Measurements from ENCODE around the gene FBLN2. TPM values are rescaled to one million over a fixed set of nuclear protein-coding genes. Genes with fewer than 3 reads are reported as not detected.

Gene FBLN2
- total RNA-seq, 4 donors from 2014 or later: 130 to 244 (median 136) TPM

GRCh38 chr3:13572926-13573623 is 24.1 kb downstream of the FBLN2 start:
- no peak for DNase-seq (ENCODE audit: extremely low spot score)
- no peaks in the 10 kb centered on the region for H3K9me3 ChIP-seq
- H3K36me3 ChIP-seq: peaks cover 0 to 9% (median 4%) of the 10 kb centered on the region in 4 donors
- intact Hi-C loops (cut with DNase I): no loop called here
- H3K4me3 ChIP-seq: no peak overlapping the region
- no peak overlapping the region for H3K27ac ChIP-seq (replicated peaks in 1 of 4)
- TF ChIP-seq POLR2A (IDR thresholded peaks at IDR 0.05; ENCODE audit: low read depth) (no peak), CTCF (IDR thresholded peaks at IDR 0.05) (no peak), EP300 (IDR thresholded peaks at IDR 0.05) (no peak), POLR2AphosphoS5 (IDR thresholded peaks at IDR 0.05) (no peak)
- H3K4me1 ChIP-seq: peaks cover 0 to 32% (median 20%) of the 10 kb centered on the region in 4 donors
- peaks cover 0 to 15% (median 0%) of the 10 kb centered on the region in 4 donors for H3K27me3 ChIP-seq
- 91% methylated on average over 10 of the region's 11 CpGs for WGBS

GRCh38 chr3:13574083-13574797 is 25.3 kb downstream of the FBLN2 start:
- DNase-seq (ENCODE audit: extremely low spot score): no peak
- 93% methylated on average over 3 of the region's 18 CpGs for WGBS
- intact Hi-C loops (cut with DNase I): no loop called here
- peak overlapping the region in 1 of 4 donors; percentile 22 for H3K27ac ChIP-seq (replicated peaks in 1 of 4)
- H3K9me3 ChIP-seq: no peaks in the 10 kb centered on the region
- no peak overlapping the region for H3K4me3 ChIP-seq
- peaks cover 0 to 26% (median 15%) of the 10 kb centered on the region in 4 donors for H3K4me1 ChIP-seq
- H3K36me3 ChIP-seq: peaks cover 0 to 9% (median 4%) of the 10 kb centered on the region in 4 donors
- peaks cover 0 to 15% (median 0%) of the 10 kb centered on the region in 4 donors for H3K27me3 ChIP-seq
- TF ChIP-seq POLR2AphosphoS5 (IDR thresholded peaks at IDR 0.05) (no peak), CTCF (IDR thresholded peaks at IDR 0.05) (no peak), POLR2A (IDR thresholded peaks at IDR 0.05; ENCODE audit: low read depth) (no peak), EP300 (IDR thresholded peaks at IDR 0.05) (no peak)

- peaks cover 0 to 10% (median 0%) of the 10 kb centered on the region in 4 donors for H3K27me3 ChIP-seq
- peaks cover 0 to 23% (median 14%) of the 10 kb centered on the region in 4 donors for H3K4me1 ChIP-seq
- WGBS: 68% methylated on average over 13 of the region's 18 CpGs
- no peak for DNase-seq (ENCODE audit: extremely low spot score)
- H3K9me3 ChIP-seq: no peaks in the 10 kb centered on the region
- intact Hi-C loops (cut with DNase I): no loop called here
- H3K4me3 ChIP-seq: no peak overlapping the region
- peaks cover 0 to 9% (median 4%) of the 10 kb centered on the region in 4 donors for H3K36me3 ChIP-seq
- peak overlapping the region in 1 of 4 donors; percentile 22 for H3K27ac ChIP-seq (replicated peaks in 1 of 4)
- TF ChIP-seq EP300 (IDR thresholded peaks at IDR 0.05): no peak
- no peak for TF ChIP-seq CTCF (IDR thresholded peaks at IDR 0.05)
- no peak for TF ChIP-seq POLR2AphosphoS5 (IDR thresholded peaks at IDR 0.05)
- TF ChIP-seq POLR2A (IDR thresholded peaks at IDR 0.05; ENCODE audit: low read depth): no peak
Measured at GRCh38 chr3:13574798-13575451, 26.0 kb downstream of the FBLN2 start.

GRCh38 chr3:13575459-13576061 is 26.6 kb downstream of the FBLN2 start:
- H3K36me3 ChIP-seq: peaks cover 0 to 9% (median 4%) of the 10 kb centered on the region in 4 donors
- WGBS: 51% methylated on average over 6 of the region's 11 CpGs
- no peaks in the 10 kb centered on the region for H3K9me3 ChIP-seq
- TF ChIP-seq EP300 (IDR thresholded peaks at IDR 0.05): no peak
- TF ChIP-seq CTCF (IDR thresholded peaks at IDR 0.05): no peak
- TF ChIP-seq POLR2A (IDR thresholded peaks at IDR 0.05; ENCODE audit: low read depth): no peak
- TF ChIP-seq POLR2AphosphoS5 (IDR thresholded peaks at IDR 0.05): no peak
- no peak overlapping the region for H3K27ac ChIP-seq (replicated peaks in 1 of 4)
- intact Hi-C loops (cut with DNase I): no loop called here
- H3K27me3 ChIP-seq: peaks cover 0 to 4% (median 0%) of the 10 kb centered on the region in 4 donors
- no peak for DNase-seq (ENCODE audit: extremely low spot score)
- H3K4me3 ChIP-seq: no peak overlapping the region
- peaks cover 0 to 23% (median 14%) of the 10 kb centered on the region in 4 donors for H3K4me1 ChIP-seq

Measured in esophagus muscularis mucosa (tissue), 4 donors.